Measurements from ENCODE around the gene PDE8B. TPM values are rescaled to one million over a fixed set of nuclear protein-coding genes. Genes with fewer than 3 reads are reported as not detected.

PDE8B gene
- total RNA-seq, 1 donor from 2014 or later = 0.18 TPM

DNA sequence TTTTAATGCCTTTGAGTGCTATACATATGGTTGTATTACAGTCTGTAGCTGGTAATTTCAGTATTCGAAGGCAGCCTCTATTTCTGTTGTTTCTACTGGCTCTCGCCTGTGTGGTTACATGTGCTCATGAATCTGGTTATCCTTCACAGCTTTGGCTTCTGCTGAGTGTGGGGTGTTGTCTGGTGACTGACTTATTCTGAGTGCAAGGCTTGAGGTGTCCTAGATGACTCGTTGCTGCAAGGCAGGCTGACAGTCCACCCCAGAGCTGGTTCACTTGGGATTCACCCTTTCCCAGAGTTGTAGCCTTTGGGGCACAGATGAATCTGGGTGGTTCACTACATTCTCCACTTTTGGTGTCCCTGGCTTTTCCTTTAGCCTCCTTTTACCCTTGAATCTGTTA is 41.4 kb downstream of the PDE8B start:
- Histone ChIP-seq H3K27ac (ENCODE audit: low read depth, low read length) (no peak overlapping the region), H3K4me1 (ENCODE audit: insufficient read depth, low read length) (no peaks in the 10 kb centered on the region), H3K4me3 (ENCODE audit: insufficient read depth, low read depth, low read length) (no peak overlapping the region), H3K36me3 (ENCODE audit: insufficient read depth, low read length) (no peaks in the 10 kb centered on the region), H4K20me1 (ENCODE audit: insufficient read depth, low read length) (no peaks in the 10 kb centered on the region), H2AFZ (ENCODE audit: low read depth, low read length) (no peak overlapping the region), H3K9ac (ENCODE audit: low read length) (no peak overlapping the region), H3K4me2 (ENCODE audit: low read length) (no peak overlapping the region), H3K79me2 (ENCODE audit: insufficient read depth, low read length) (no peaks in the 10 kb centered on the region), H3K27me3 (ENCODE audit: insufficient read depth, low read length) (peaks cover 10% of the 10 kb centered on the region), H3K9me3 (ENCODE audit: insufficient read depth, low read depth, low read length) (no peaks in the 10 kb centered on the region)
- peak overlapping the region; percentile 41 for H3K27ac Mint-ChIP-seq (ENCODE audit: unreplicated experiment)
- H3K4me1 Mint-ChIP-seq (ENCODE audit: low read depth, unreplicated experiment) = peaks cover 3% of the 10 kb centered on the region
- H3K4me3 Mint-ChIP-seq (ENCODE audit: unreplicated experiment) = no peak overlapping the region
- H3K36me3 Mint-ChIP-seq (ENCODE audit: low read depth, unreplicated experiment) = no peaks in the 10 kb centered on the region
- TF ChIP-seq, protein P1, sequence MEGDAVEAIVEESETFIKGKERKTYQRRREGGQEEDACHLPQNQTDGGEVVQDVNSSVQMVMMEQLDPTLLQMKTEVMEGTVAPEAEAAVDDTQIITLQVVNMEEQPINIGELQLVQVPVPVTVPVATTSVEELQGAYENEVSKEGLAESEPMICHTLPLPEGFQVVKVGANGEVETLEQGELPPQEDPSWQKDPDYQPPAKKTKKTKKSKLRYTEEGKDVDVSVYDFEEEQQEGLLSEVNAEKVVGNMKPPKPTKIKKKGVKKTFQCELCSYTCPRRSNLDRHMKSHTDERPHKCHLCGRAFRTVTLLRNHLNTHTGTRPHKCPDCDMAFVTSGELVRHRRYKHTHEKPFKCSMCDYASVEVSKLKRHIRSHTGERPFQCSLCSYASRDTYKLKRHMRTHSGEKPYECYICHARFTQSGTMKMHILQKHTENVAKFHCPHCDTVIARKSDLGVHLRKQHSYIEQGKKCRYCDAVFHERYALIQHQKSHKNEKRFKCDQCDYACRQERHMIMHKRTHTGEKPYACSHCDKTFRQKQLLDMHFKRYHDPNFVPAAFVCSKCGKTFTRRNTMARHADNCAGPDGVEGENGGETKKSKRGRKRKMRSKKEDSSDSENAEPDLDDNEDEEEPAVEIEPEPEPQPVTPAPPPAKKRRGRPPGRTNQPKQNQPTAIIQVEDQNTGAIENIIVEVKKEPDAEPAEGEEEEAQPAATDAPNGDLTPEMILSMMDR (IDR thresholded peaks at IDR 0.05; ENCODE audit: insufficient read depth, low read depth, low read length) = no peak
- no peak for TF ChIP-seq EZH2 (IDR thresholded peaks at IDR 0.05; ENCODE audit: insufficient read depth, low read length)
- no peak for FAIRE-seq
- no peak for DNase-seq (ENCODE audit: low read depth)
- H3K9me3 Mint-ChIP-seq (ENCODE audit: unreplicated experiment) = peaks cover 6% of the 10 kb centered on the region
- H3K27me3 Mint-ChIP-seq (ENCODE audit: low read depth, unreplicated experiment) = peaks cover 16% of the 10 kb centered on the region

DNA sequence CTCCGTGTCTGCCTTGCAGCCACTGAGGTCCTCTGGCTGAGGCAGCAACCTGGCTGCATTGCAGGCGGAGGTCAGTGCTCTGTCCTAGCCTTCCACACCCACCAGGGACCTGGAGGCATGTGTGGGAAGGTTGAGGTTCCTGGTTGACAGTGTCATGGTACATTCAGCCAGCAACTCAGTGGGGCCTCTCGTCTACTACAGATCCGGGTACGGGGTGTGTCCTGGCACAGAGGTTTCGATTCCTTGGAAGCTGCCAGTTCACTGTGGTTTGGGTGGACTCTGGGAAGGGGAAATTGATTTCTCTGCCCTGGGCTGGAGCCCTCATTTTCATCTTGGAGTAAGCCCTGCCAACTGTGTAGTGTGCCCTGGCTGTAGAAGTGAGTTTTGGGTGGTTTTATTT is 45.1 kb downstream of the PDE8B start:
- H3K79me2 ChIP-seq (ENCODE audit: insufficient read depth, low read length) = no peaks in the 10 kb centered on the region
- Mint-ChIP-seq H3K36me3 (ENCODE audit: low read depth, unreplicated experiment) (no peaks in the 10 kb centered on the region), H3K4me1 (ENCODE audit: low read depth, unreplicated experiment) (peaks cover 3% of the 10 kb centered on the region), H3K4me3 (ENCODE audit: unreplicated experiment) (no peak overlapping the region), H3K9me3 (ENCODE audit: unreplicated experiment) (no peaks in the 10 kb centered on the region), H3K27me3 (ENCODE audit: low read depth, unreplicated experiment) (peaks cover 19% of the 10 kb centered on the region), H3K27ac (ENCODE audit: unreplicated experiment) (no peak overlapping the region)
- peaks cover 10% of the 10 kb centered on the region for H3K27me3 ChIP-seq (ENCODE audit: insufficient read depth, low read length)
- H3K4me1 ChIP-seq (ENCODE audit: insufficient read depth, low read length) = no peaks in the 10 kb centered on the region
- FAIRE-seq (no peak), DNase-seq (ENCODE audit: low read depth) (no peak)
- no peak overlapping the region for H3K9ac ChIP-seq (ENCODE audit: low read length)
- TF ChIP-seq EZH2 (IDR thresholded peaks at IDR 0.05; ENCODE audit: insufficient read depth, low read length) = no peak
- TF ChIP-seq, protein P1 (IDR thresholded peaks at IDR 0.05; ENCODE audit: insufficient read depth, low read depth, low read length) = no peak
- H3K36me3 ChIP-seq (ENCODE audit: insufficient read depth, low read length) = no peaks in the 10 kb centered on the region
- no peaks in the 10 kb centered on the region for H3K9me3 ChIP-seq (ENCODE audit: insufficient read depth, low read depth, low read length)
- H3K4me3 ChIP-seq (ENCODE audit: insufficient read depth, low read depth, low read length) = no peak overlapping the region
- H4K20me1 ChIP-seq (ENCODE audit: insufficient read depth, low read length) = no peaks in the 10 kb centered on the region
- no peak overlapping the region for H2AFZ ChIP-seq (ENCODE audit: low read depth, low read length)
- no peak overlapping the region for H3K27ac ChIP-seq (ENCODE audit: low read depth, low read length)
- no peak overlapping the region for H3K4me2 ChIP-seq (ENCODE audit: low read length)

DNA sequence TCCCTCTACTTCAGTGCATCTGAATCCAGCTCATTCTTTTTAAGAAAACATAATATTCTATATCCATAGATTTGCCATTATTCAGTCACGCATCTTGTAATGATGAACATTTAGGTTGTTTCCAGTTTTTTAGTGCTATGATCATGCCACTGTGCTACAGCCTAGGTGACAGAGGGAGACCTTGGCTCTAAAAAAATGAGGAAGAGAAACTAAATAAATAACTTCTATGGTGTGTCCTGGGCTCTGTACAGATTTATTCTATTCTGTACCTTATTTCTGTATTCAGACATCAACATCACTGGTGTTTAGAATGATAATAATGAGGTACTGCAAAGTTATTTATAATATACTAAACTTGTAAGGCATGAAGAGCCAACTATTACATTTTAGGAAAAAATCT is 45.9 kb downstream of the PDE8B start:
- DNase-seq (ENCODE audit: low read depth) (no peak), FAIRE-seq (peak; percentile 29)
- peaks cover 3% of the 10 kb centered on the region for H3K4me1 Mint-ChIP-seq (ENCODE audit: low read depth, unreplicated experiment)
- H3K4me3 Mint-ChIP-seq (ENCODE audit: unreplicated experiment) = no peak overlapping the region
- no peak overlapping the region for H3K27ac ChIP-seq (ENCODE audit: low read depth, low read length)
- H3K36me3 ChIP-seq (ENCODE audit: insufficient read depth, low read length) = no peaks in the 10 kb centered on the region
- no peaks in the 10 kb centered on the region for H3K36me3 Mint-ChIP-seq (ENCODE audit: low read depth, unreplicated experiment)
- no peak overlapping the region for H3K4me3 ChIP-seq (ENCODE audit: insufficient read depth, low read depth, low read length)
- no peak overlapping the region for H2AFZ ChIP-seq (ENCODE audit: low read depth, low read length)
- peaks cover 4% of the 10 kb centered on the region for H3K27me3 ChIP-seq (ENCODE audit: insufficient read depth, low read length)
- H3K4me2 ChIP-seq (ENCODE audit: low read length) = no peak overlapping the region
- H4K20me1 ChIP-seq (ENCODE audit: insufficient read depth, low read length) = no peaks in the 10 kb centered on the region
- no peak overlapping the region for H3K27ac Mint-ChIP-seq (ENCODE audit: unreplicated experiment)
- no peak overlapping the region for H3K9ac ChIP-seq (ENCODE audit: low read length)
- no peaks in the 10 kb centered on the region for H3K4me1 ChIP-seq (ENCODE audit: insufficient read depth, low read length)
- no peaks in the 10 kb centered on the region for H3K9me3 ChIP-seq (ENCODE audit: insufficient read depth, low read depth, low read length)
- no peak for TF ChIP-seq EZH2 (IDR thresholded peaks at IDR 0.05; ENCODE audit: insufficient read depth, low read length)
- TF ChIP-seq, protein P1 (IDR thresholded peaks at IDR 0.05; ENCODE audit: insufficient read depth, low read depth, low read length) = no peak
- no peaks in the 10 kb centered on the region for H3K79me2 ChIP-seq (ENCODE audit: insufficient read depth, low read length)
- H3K9me3 Mint-ChIP-seq (ENCODE audit: unreplicated experiment) = no peaks in the 10 kb centered on the region
- H3K27me3 Mint-ChIP-seq (ENCODE audit: low read depth, unreplicated experiment) = peaks cover 18% of the 10 kb centered on the region
